Testis (tissue), 3 donors: ENCODE data around the gene ANKRD33B. TPM values are rescaled to one million over a fixed set of nuclear protein-coding genes. Genes with fewer than 3 reads are reported as not detected.

Experiments
- DNase-seq: peaks from one replicate; pipeline ENCODE4 v3.0.0-alpha.2; 2019
- H3K27ac ChIP-seq, 2 donors: fragments of 200-600 bp; sonication (generic); one replicate each; pipeline ENCODE4 v1.5.1; 2019
- H3K27me3 ChIP-seq: fragments of 200-600 bp; sonication (generic); one replicate; pipeline ENCODE4 v1.5.1; 2019
- H3K36me3 ChIP-seq: fragments of 200-600 bp; sonication (generic); one replicate; pipeline ENCODE4 v1.5.1; 2017; ENCODE audit warnings: low read depth; ENCODE audit errors: missing control alignments
- H3K4me1 ChIP-seq: fragments of 200-600 bp; sonication (generic); one replicate; pipeline ENCODE4 v1.5.1; 2019
- H3K4me3 ChIP-seq, 2 donors: fragments of 200-600 bp; sonication (generic); one replicate each; pipeline ENCODE4 v1.5.1; 2017 to 2019
- H3K9me3 ChIP-seq: fragments of 200-600 bp; sonication (generic); one replicate; pipeline ENCODE4 v1.5.1; 2017
- CTCF ChIP-seq, 3 experiments: fragments of 450-650 bp in 2 of 3; fragments of 200-600 bp in 1 of 3; sonication (generic) in 1 of 3; IDR thresholded peaks; one replicate each; pipeline ENCODE4 v1.5.1; 2016 to 2019; ENCODE audit warnings: antibody characterized with exemption in 3 of 3, mild to moderate bottlenecking in 2 of 3, moderate library complexity in 1 of 3
- POLR2A ChIP-seq: fragments of 450-650 bp; IDR thresholded peaks from one replicate; pipeline ENCODE4 v1.6.1; 2017; ENCODE audit warnings: antibody characterized with exemption, mild to moderate bottlenecking, moderate library complexity
- WGBS, 2 donors: methylation state at CpG; one replicate each; pipeline ENCODE4 v1.1.5; 2018; 5-methylcytosine and 5-hydroxymethylcytosine counted together
- intact Hi-C: fragments of 100-400 bp; cut with DNase I; formaldehyde crosslinking; loops from one replicate; pipeline ENCODE4 v1.15.1; 2023; ENCODE audit warnings: low total_unique reads
- polyA plus RNA-seq: library from polyadenylated mRNA; stranded (reverse); fragments of 350-450 nt; fragmentation: Illumina TruSeq; extraction: RNeasy Lipid Tissue Mini Kit (QIAGEN cat#74804); gene quantifications from one replicate; pipeline ENCODE4 v1.2.3, GENCODE V29; 2014; ENCODE audit warnings: low read depth, low replicate concordance; ENCODE audit not compliant: insufficient read depth
- total RNA-seq, 2 donors: library from RNA; depleted of rRNA; stranded (reverse); fragments of >200 nt; gene quantifications; one replicate each; pipeline ENCODE4 v1.2.3, GENCODE V29; 2016

The ANKRD33B gene
- total and polyA plus RNA-seq, 3 donors from 2014 or later = 3.7 to 5.8 (median 5.6) TPM

- H3K4me1 ChIP-seq = no peaks in the 10 kb centered on the region
- no peaks in the 10 kb centered on the region for H3K9me3 ChIP-seq
- WGBS, 2 donors = 75 to 93% methylated on average over 10 of the region's 10 CpGs
- H3K27me3 ChIP-seq = no peaks in the 10 kb centered on the region
- no peak for TF ChIP-seq POLR2A
- TF ChIP-seq CTCF (IDR thresholded peaks at IDR 0.05) = no peak
- H3K36me3 ChIP-seq = no peaks in the 10 kb centered on the region
- no peak overlapping the region for H3K4me3 ChIP-seq
- no peak for DNase-seq
- intact Hi-C loops = no loop called here
- no peak overlapping the region for H3K27ac ChIP-seq
Measured at GRCh38 chr5:10619649-10620048, 55.8 kb downstream of the ANKRD33B start.

GRCh38 chr5:10620346-10620745, 56.5 kb downstream of the ANKRD33B start:
- TF ChIP-seq POLR2A = no peak
- no peak for TF ChIP-seq CTCF (IDR thresholded peaks at IDR 0.05)
- DNase-seq = no peak
- H3K4me1 ChIP-seq = no peaks in the 10 kb centered on the region
- no peaks in the 10 kb centered on the region for H3K36me3 ChIP-seq
- intact Hi-C loops = no loop called here
- no peak overlapping the region for H3K27ac ChIP-seq
- H3K27me3 ChIP-seq = no peaks in the 10 kb centered on the region
- H3K9me3 ChIP-seq = no peaks in the 10 kb centered on the region
- H3K4me3 ChIP-seq = no peak overlapping the region
- WGBS, 2 donors = 79 to 89% methylated on average over 3 of the region's 3 CpGs

- peaks cover 3% of the 10 kb centered on the region for H3K4me1 ChIP-seq
- no peaks in the 10 kb centered on the region for H3K27me3 ChIP-seq
- no peak overlapping the region for H3K27ac ChIP-seq
- intact Hi-C loops = no loop called here
- H3K9me3 ChIP-seq = no peaks in the 10 kb centered on the region
- no peak overlapping the region for H3K4me3 ChIP-seq
- DNase-seq = no peak
- WGBS, 2 donors = 80 to 84% methylated on average over 1 of the region's 1 CpG
- no peaks in the 10 kb centered on the region for H3K36me3 ChIP-seq
- TF ChIP-seq CTCF (IDR thresholded peaks at IDR 0.05) (no peak), POLR2A (no peak)
Measured at GRCh38 chr5:10621832-10622231, 58.0 kb downstream of the ANKRD33B start.

GRCh38 chr5:10622810-10623209, 58.9 kb downstream of the ANKRD33B start:
- WGBS, 2 donors = 71 to 72% methylated on average over 1 to 4 of the region's 4 CpGs
- peaks cover 6% of the 10 kb centered on the region for H3K4me1 ChIP-seq
- DNase-seq = no peak
- H3K36me3 ChIP-seq = no peaks in the 10 kb centered on the region
- no peak overlapping the region for H3K4me3 ChIP-seq
- H3K9me3 ChIP-seq = no peaks in the 10 kb centered on the region
- intact Hi-C loops = no loop called here
- TF ChIP-seq CTCF (IDR thresholded peaks at IDR 0.05) (no peak), POLR2A (no peak)
- no peaks in the 10 kb centered on the region for H3K27me3 ChIP-seq
- no peak overlapping the region for H3K27ac ChIP-seq

- no peak overlapping the region for H3K27ac ChIP-seq
- intact Hi-C loops = no loop called here
- H3K36me3 ChIP-seq = no peaks in the 10 kb centered on the region
- no peak overlapping the region for H3K4me3 ChIP-seq
- TF ChIP-seq POLR2A (no peak), CTCF (IDR thresholded peaks at IDR 0.05) (no peak)
- no peak for DNase-seq
- WGBS, 2 donors = 86 to 90% methylated on average over 10 of the region's 10 CpGs
- peaks cover 6% of the 10 kb centered on the region for H3K4me1 ChIP-seq
- H3K27me3 ChIP-seq = no peaks in the 10 kb centered on the region
- H3K9me3 ChIP-seq = no peaks in the 10 kb centered on the region
Measured at GRCh38 chr5:10623305-10623910, 59.5 kb downstream of the ANKRD33B start.
